ENCODE data around the gene WDR27.

WDR27 gene

GRCh38 chr6:169632841-169633240 lies 69.0 kb downstream of the WDR27 start:
- H3F3A ChIP-seq (ENCODE audit: insufficient read depth, low read length), result no peaks in the 10 kb centered on the region
- no peak overlapping the region for H3K4me2 ChIP-seq (ENCODE audit: low read length)
- peaks cover 30% of the 10 kb centered on the region for H3K36me3 ChIP-seq (ENCODE audit: insufficient read depth, low read length)
- no peak overlapping the region for H3K4me3 ChIP-seq (ENCODE audit: low read depth, low read length, poor library complexity, severe bottlenecking)
- no peaks in the 10 kb centered on the region for H3K9me3 ChIP-seq (ENCODE audit: low read length)
- no peak overlapping the region for H2AFZ ChIP-seq (ENCODE audit: low read length)
- no peaks in the 10 kb centered on the region for H3K79me2 ChIP-seq (ENCODE audit: insufficient read depth, low read length)
- H3K9me2 ChIP-seq (ENCODE audit: low read depth, low read length), result no peaks in the 10 kb centered on the region
- H3K4me1 ChIP-seq (ENCODE audit: insufficient read depth, low read length, severe bottlenecking), result no peaks in the 10 kb centered on the region
- no peaks in the 10 kb centered on the region for H4K20me1 ChIP-seq (ENCODE audit: insufficient read depth, low read length)
- no peaks in the 10 kb centered on the region for H3K27me3 ChIP-seq (ENCODE audit: insufficient read depth, low read length)
- no peak overlapping the region for H3K9ac ChIP-seq (ENCODE audit: low read length)
- TF ChIP-seq EZH2 (IDR thresholded peaks at IDR 0.05; ENCODE audit: borderline replicate concordance, low read length) (no peak), CTCF (IDR thresholded peaks at IDR 0.05; ENCODE audit: low read length) (no peak)
- H3K27ac ChIP-seq (ENCODE audit: low read depth, low read length, poor library complexity, severe bottlenecking), result no peak overlapping the region

- H3K4me2 ChIP-seq (ENCODE audit: low read length), result no peak overlapping the region
- H3F3A ChIP-seq (ENCODE audit: insufficient read depth, low read length), result no peaks in the 10 kb centered on the region
- H3K9me2 ChIP-seq (ENCODE audit: low read depth, low read length), result no peaks in the 10 kb centered on the region
- H4K20me1 ChIP-seq (ENCODE audit: insufficient read depth, low read length), result no peaks in the 10 kb centered on the region
- H3K4me3 ChIP-seq (ENCODE audit: low read depth, low read length, poor library complexity, severe bottlenecking), result no peak overlapping the region
- H3K27me3 ChIP-seq (ENCODE audit: insufficient read depth, low read length), result no peaks in the 10 kb centered on the region
- H2AFZ ChIP-seq (ENCODE audit: low read length), result no peak overlapping the region
- no peaks in the 10 kb centered on the region for H3K79me2 ChIP-seq (ENCODE audit: insufficient read depth, low read length)
- no peak overlapping the region for H3K9ac ChIP-seq (ENCODE audit: low read length)
- H3K9me3 ChIP-seq (ENCODE audit: low read length), result no peaks in the 10 kb centered on the region
- peaks cover 30% of the 10 kb centered on the region for H3K36me3 ChIP-seq (ENCODE audit: insufficient read depth, low read length)
- no peaks in the 10 kb centered on the region for H3K4me1 ChIP-seq (ENCODE audit: insufficient read depth, low read length, severe bottlenecking)
- TF ChIP-seq EZH2 (IDR thresholded peaks at IDR 0.05; ENCODE audit: borderline replicate concordance, low read length) (no peak), CTCF (IDR thresholded peaks at IDR 0.05; ENCODE audit: low read length) (no peak)
- H3K27ac ChIP-seq (ENCODE audit: low read depth, low read length, poor library complexity, severe bottlenecking), result no peak overlapping the region
Measured at GRCh38 chr6:169629256-169629655, 72.6 kb downstream of the WDR27 start.

- Histone ChIP-seq H3K4me2 (ENCODE audit: low read length) (no peak overlapping the region), H3K4me3 (ENCODE audit: low read depth, low read length, poor library complexity, severe bottlenecking) (no peak overlapping the region), H3K79me2 (ENCODE audit: insufficient read depth, low read length) (no peaks in the 10 kb centered on the region), H3K27ac (ENCODE audit: low read depth, low read length, poor library complexity, severe bottlenecking) (no peak overlapping the region), H3F3A (ENCODE audit: insufficient read depth, low read length) (no peaks in the 10 kb centered on the region), H3K27me3 (ENCODE audit: insufficient read depth, low read length) (no peaks in the 10 kb centered on the region), H3K9ac (ENCODE audit: low read length) (no peak overlapping the region), H3K9me3 (ENCODE audit: low read length) (no peaks in the 10 kb centered on the region), H3K4me1 (ENCODE audit: insufficient read depth, low read length, severe bottlenecking) (no peaks in the 10 kb centered on the region), H3K9me2 (ENCODE audit: low read depth, low read length) (no peaks in the 10 kb centered on the region), H4K20me1 (ENCODE audit: insufficient read depth, low read length) (no peaks in the 10 kb centered on the region), H2AFZ (ENCODE audit: low read length) (no peak overlapping the region), H3K36me3 (ENCODE audit: insufficient read depth, low read length) (peaks cover 24% of the 10 kb centered on the region)
- TF ChIP-seq CTCF (IDR thresholded peaks at IDR 0.05; ENCODE audit: low read length) (no peak), EZH2 (IDR thresholded peaks at IDR 0.05; ENCODE audit: borderline replicate concordance, low read length) (no peak)
Measured at GRCh38 chr6:169627736-169628607, 73.9 kb downstream of the WDR27 start.
